DND-41 (cell line): ENCODE results near the gene PILRA.

ENCODE experiments used
- CTCF ChIP-seq: IDR thresholded peaks from 2 replicates; pipeline ENCODE4 v1.5.1; 2012; ENCODE audit warnings: borderline replicate concordance, low read length, moderate library complexity, mild to moderate bottlenecking; ENCODE audit not compliant: poor library complexity, severe bottlenecking; ENCODE audit errors: extremely low read depth
- EZH2 ChIP-seq: IDR thresholded peaks from 3 replicates; pipeline ENCODE4 v1.6.1; 2012; ENCODE audit warnings: borderline replicate concordance, low read depth, mild to moderate bottlenecking, moderate library complexity, low read length, inconsistent platforms; ENCODE audit not compliant: severe bottlenecking

- TF ChIP-seq CTCF (no peak), EZH2 (no peak)
These were observed 6.7 kb upstream of the PILRA start for GRCh38 chr7:100366411-100367250.
